H9 (cell line): ENCODE data around the gene PTPA. TPM values are rescaled to one million over a fixed set of nuclear protein-coding genes. Genes with fewer than 3 reads are reported as not detected.

Experiments used
- DNase-seq: peaks from one replicate; pipeline ENCODE4 v3.0.0-alpha.2; 2017
- H2AFZ ChIP-seq: one replicate; pipeline ENCODE4 v1.6.1; 2013; ENCODE audit warnings: mild to moderate bottlenecking, low read length, control low read depth, moderate library complexity
- H2AK5ac ChIP-seq: 2 replicates; pipeline ENCODE4 v1.6.1; 2013; ENCODE audit warnings: low read length, control low read depth, mixed read lengths; ENCODE audit not compliant: insufficient read length
- H2BK120ac ChIP-seq: one replicate; pipeline ENCODE4 v1.6.1; 2013; ENCODE audit warnings: low read depth, mild to moderate bottlenecking, low read length, control low read depth, inconsistent platforms; ENCODE audit not compliant: poor library complexity, severe bottlenecking
- H2BK12ac ChIP-seq: 2 replicates; pipeline ENCODE4 v1.6.1; 2013; ENCODE audit warnings: low read length, control low read depth, mixed read lengths, low read depth; ENCODE audit not compliant: insufficient read length
- H2BK15ac ChIP-seq: 2 replicates; pipeline ENCODE4 v1.6.1; 2013; ENCODE audit warnings: low read depth, low read length, control low read depth
- H2BK20ac ChIP-seq: one replicate; pipeline ENCODE4 v1.6.1; 2013; ENCODE audit warnings: low read depth, mild to moderate bottlenecking, low read length, control low read depth, inconsistent platforms; ENCODE audit not compliant: poor library complexity, severe bottlenecking
- H2BK5ac ChIP-seq: 2 replicates; pipeline ENCODE4 v1.6.1; 2013; ENCODE audit warnings: low read length, control low read depth, mixed read lengths; ENCODE audit not compliant: insufficient read length
- H3K14ac ChIP-seq: 2 replicates; pipeline ENCODE4 v1.6.1; 2013; ENCODE audit warnings: low read length, control low read depth; ENCODE audit not compliant: insufficient read depth
- H3K18ac ChIP-seq: 2 replicates; pipeline ENCODE4 v1.6.1; 2013; ENCODE audit warnings: low read depth, mild to moderate bottlenecking, mixed read lengths, low read length, control low read depth; ENCODE audit not compliant: insufficient read length
- H3K23ac ChIP-seq: 2 replicates; pipeline ENCODE4 v1.6.1; 2013; ENCODE audit warnings: low read length, control low read depth, mixed read lengths, low read depth; ENCODE audit not compliant: insufficient read length
- H3K23me2 ChIP-seq: 2 replicates; pipeline ENCODE4 v1.6.1; 2013; ENCODE audit warnings: low read depth, mild to moderate bottlenecking, mixed read lengths, low read length, control low read depth; ENCODE audit not compliant: insufficient read length, poor library complexity, severe bottlenecking
- H3K27ac ChIP-seq: 2 replicates; pipeline ENCODE4 v1.5.1; 2013; ENCODE audit warnings: low read length, control low read depth, mixed read lengths, low read depth; ENCODE audit not compliant: insufficient read length
- H3K27me3 ChIP-seq: 2 replicates; pipeline ENCODE4 v1.6.1; 2013; ENCODE audit warnings: low read length, control low read depth, inconsistent platforms; ENCODE audit not compliant: insufficient read depth
- H3K4ac ChIP-seq: 2 replicates; pipeline ENCODE4 v1.6.1; 2013; ENCODE audit warnings: low read depth, mild to moderate bottlenecking, control low read depth, inconsistent platforms, low read length, moderate library complexity
- H3K4me1 ChIP-seq: 2 replicates; pipeline ENCODE4 v1.6.1; 2013; ENCODE audit warnings: low read length, control low read depth, inconsistent platforms; ENCODE audit not compliant: insufficient read depth
- H3K4me2 ChIP-seq: 2 replicates; pipeline ENCODE4 v1.6.1; 2013; ENCODE audit warnings: low read length, control low read depth, mixed read lengths; ENCODE audit not compliant: insufficient read length, insufficient read depth
- H3K56ac ChIP-seq: 2 replicates; pipeline ENCODE4 v1.6.1; 2013; ENCODE audit warnings: low read depth, mild to moderate bottlenecking, mixed read lengths, low read length, control low read depth; ENCODE audit not compliant: insufficient read length
- H3K79me1 ChIP-seq: 2 replicates; pipeline ENCODE4 v1.6.1; 2013; ENCODE audit warnings: low read depth, mild to moderate bottlenecking, moderate library complexity, low read length, control low read depth, inconsistent platforms; ENCODE audit not compliant: insufficient read depth, poor library complexity, severe bottlenecking
- H3K79me2 ChIP-seq: 2 replicates; pipeline ENCODE4 v1.6.1; 2013; ENCODE audit warnings: low read length, control low read depth, inconsistent platforms; ENCODE audit not compliant: insufficient read depth
- H3K9ac ChIP-seq: 2 replicates; pipeline ENCODE4 v1.6.1; 2013; ENCODE audit warnings: low read length, control low read depth, mixed read lengths; ENCODE audit not compliant: insufficient read length; ENCODE audit errors: extremely low read depth
- H3K9me3 ChIP-seq: one replicate; pipeline ENCODE4 v1.6.1; 2013; ENCODE audit warnings: low read depth, low read length, inconsistent platforms; ENCODE audit not compliant: control insufficient read depth
- H3T11ph ChIP-seq: one replicate; pipeline ENCODE4 v1.6.1; 2013; ENCODE audit warnings: mild to moderate bottlenecking, low read length, control low read depth, inconsistent platforms
- H4K20me1 ChIP-seq: one replicate; pipeline ENCODE4 v1.6.1; 2013; ENCODE audit not compliant: control insufficient read depth, insufficient read length, insufficient read depth
- H4K5ac ChIP-seq: 2 replicates; pipeline ENCODE4 v1.6.1; 2013; ENCODE audit warnings: low read depth, mild to moderate bottlenecking, mixed read lengths, low read length, control low read depth; ENCODE audit not compliant: insufficient read length
- H4K8ac ChIP-seq: replicated peaks from 2 replicates; pipeline ENCODE4 v1.6.1; 2013; ENCODE audit warnings: low read length, control low read depth, mixed read lengths, low read depth; ENCODE audit not compliant: insufficient read length
- H4K91ac ChIP-seq: 2 replicates; pipeline ENCODE4 v1.6.1; 2013; ENCODE audit warnings: low read depth, mild to moderate bottlenecking, moderate library complexity, mixed read lengths, low read length, control low read depth; ENCODE audit not compliant: insufficient read length
- H3K27ac Mint-ChIP-seq, 3 experiments: 2 replicates in 2 of 3; 3 replicates in 1 of 3; pipeline ENCODE4 v1.8.0; 2020 to 2021; ENCODE audit warnings: mixed read lengths in 3 of 3, mild to moderate bottlenecking in 1 of 3, moderate library complexity in 1 of 3
- H3K27me3 Mint-ChIP-seq: 2 replicates; pipeline ENCODE4 v1.8.0; 2021; ENCODE audit warnings: low read depth, mild to moderate bottlenecking, moderate library complexity, mixed read lengths
- H3K36me3 Mint-ChIP-seq, 3 experiments: 2 replicates in 2 of 3; 3 replicates in 1 of 3; pipeline ENCODE4 v1.8.0; 2020 to 2021; ENCODE audit warnings: low read depth in 3 of 3, mixed read lengths in 3 of 3; ENCODE audit not compliant: insufficient read depth in 1 of 3
- H3K4me1 Mint-ChIP-seq, 2 experiments: 2 replicates each; pipeline ENCODE4 v1.8.0; 2020; ENCODE audit warnings: mixed read lengths in 2 of 2
- H3K4me3 Mint-ChIP-seq, 2 experiments: 2 replicates in 1 of 2; 3 replicates in 1 of 2; pipeline ENCODE4 v1.8.0; 2020 to 2021; ENCODE audit warnings: mild to moderate bottlenecking in 2 of 2, mixed read lengths in 2 of 2, moderate library complexity in 1 of 2
- H3K9me3 Mint-ChIP-seq, 2 experiments: 2 replicates in 1 of 2; 3 replicates in 1 of 2; pipeline ENCODE4 v1.8.0; 2020; ENCODE audit warnings: mild to moderate bottlenecking in 2 of 2, mixed read lengths in 2 of 2, moderate library complexity in 1 of 2
- CTCF ChIP-seq: fragments of 200-600 bp; sonication (generic); conservative IDR thresholded peaks from 3 replicates; pipeline ENCODE4 v1.8.0; 2021; ENCODE audit warnings: antibody characterized with exemption, mild to moderate bottlenecking
- WGBS: extraction: QIAGEN DNeasy Blood & Tissue Kit; methylation state at CpG from one replicate; pipeline ENCODE4 v1.1.7; 2013; ENCODE audit warnings: missing lambda C conversion rate, low lambda C conversion rate, mixed read lengths; ENCODE audit not compliant: insufficient read length; ENCODE audit errors: extremely low coverage; 5-methylcytosine and 5-hydroxymethylcytosine counted together
- total RNA-seq: library from RNA; stranded (reverse); gene quantifications from 2 replicates; pipeline ENCODE4 v1.2.1, GENCODE V29; 2021

Gene PTPA
- total RNA-seq, 1 experiment from 2014 or later, result 145 TPM

- H3K9me3 ChIP-seq, result no peaks in the 10 kb centered on the region
- Mint-ChIP-seq H3K36me3 (no peaks in the 10 kb centered on the region; a peak in 1 of 7 replicates), H3K4me1 (peaks cover 17 to 25% of the 10 kb centered on the region in 2 experiments), H3K9me3 (no peaks in the 10 kb centered on the region), H3K4me3 (peak overlapping the region in 1 of 2 experiments; percentile 51; a peak in 1 of 5 replicates), H3K27me3 (peaks cover 66% of the 10 kb centered on the region), H3K27ac (no peak overlapping the region)
- no peak overlapping the region for H3K4ac ChIP-seq
- H4K5ac ChIP-seq, result no peak overlapping the region
- no peak overlapping the region for H2BK12ac ChIP-seq
- DNase-seq, result no peak
- no peak overlapping the region for H3K14ac ChIP-seq
- no peak overlapping the region for H2BK5ac ChIP-seq
- H3K79me2 ChIP-seq, result no peaks in the 10 kb centered on the region
- peaks cover 29% of the 10 kb centered on the region for H3K23me2 ChIP-seq
- H4K20me1 ChIP-seq, result no peaks in the 10 kb centered on the region
- no peak overlapping the region for H3K27ac ChIP-seq
- H4K8ac ChIP-seq, result no peak overlapping the region
- H3K27me3 ChIP-seq, result peaks cover 24% of the 10 kb centered on the region
- no peak overlapping the region for H2AFZ ChIP-seq
- peaks cover 5% of the 10 kb centered on the region; the same call in 1 of the 2 replicates for H3K4me1 ChIP-seq
- no peak overlapping the region for H3K18ac ChIP-seq
- H3K9ac ChIP-seq, result no peak overlapping the region
- no peak overlapping the region for H3K56ac ChIP-seq
- no peak overlapping the region for H2BK20ac ChIP-seq
- TF ChIP-seq CTCF, result no peak
- H3T11ph ChIP-seq, result no peak overlapping the region
- H3K4me2 ChIP-seq, result no peak overlapping the region
- WGBS, result no CpG with 5 or more reads among the region's 7 CpGs
- no peaks in the 10 kb centered on the region for H3K79me1 ChIP-seq
- H2BK15ac ChIP-seq, result no peak overlapping the region
- H2BK120ac ChIP-seq, result no peak overlapping the region
- H3K23ac ChIP-seq, result no peak overlapping the region
- H2AK5ac ChIP-seq, result no peak overlapping the region
- no peak overlapping the region for H4K91ac ChIP-seq
These were observed 61.0 kb downstream of the PTPA start for GRCh38 chr9:129171993-129172751.
